T follicular helper cell (primary cell): ENCODE data around the gene FMNL3.

Experiments used
- DNase-seq: peaks from one replicate; pipeline ENCODE4 v3.0.0-alpha.2; 2020; ENCODE audit warnings: low read depth

FMNL3 gene

GRCh38 chr12:49649445-49649844 is 57.8 kb downstream of the FMNL3 start:
- DNase-seq, result no peak

- DNase-seq, result no peak
Observed at GRCh38 chr12:49648712-49649003, 58.5 kb downstream of the FMNL3 start.

- DNase-seq, result no peak
Observed at GRCh38 chr12:49647827-49648711, 59.1 kb downstream of the FMNL3 start.

GRCh38 chr12:49646871-49647654 is 60.1 kb downstream of the FMNL3 start:
- DNase-seq, result no peak

GRCh38 chr12:49646331-49646830 is 60.8 kb downstream of the FMNL3 start:
- DNase-seq, result no peak

GRCh38 chr12:49645146-49646039 is 61.8 kb downstream of the FMNL3 start:
- DNase-seq, result no peak

- DNase-seq, result peak; percentile 78
Observed at GRCh38 chr12:49644620-49644994, 62.6 kb downstream of the FMNL3 start.

GRCh38 chr12:49643961-49644619 is 63.1 kb downstream of the FMNL3 start:
- DNase-seq, result no peak

- no peak for DNase-seq
Observed at GRCh38 chr12:49643135-49643534, 64.1 kb downstream of the FMNL3 start.

- DNase-seq, result no peak
Observed at GRCh38 chr12:49642370-49642802, 64.8 kb downstream of the FMNL3 start.

- DNase-seq, result no peak
Observed at GRCh38 chr12:49641748-49642369, 65.3 kb downstream of the FMNL3 start.

- DNase-seq, result peak; percentile 46
Observed at GRCh38 chr12:49636979-49637755, 70.0 kb downstream of the FMNL3 start.

- no peak for DNase-seq
Observed at GRCh38 chr12:49636574-49636973, 70.6 kb downstream of the FMNL3 start.

- no peak for DNase-seq
Observed at GRCh38 chr12:49635656-49636055, 71.5 kb downstream of the FMNL3 start.

GRCh38 chr12:49635036-49635435 is 72.2 kb downstream of the FMNL3 start:
- no peak for DNase-seq

GRCh38 chr12:49633703-49634345 is 73.4 kb downstream of the FMNL3 start:
- no peak for DNase-seq

- no peak for DNase-seq
Observed at GRCh38 chr12:49632986-49633702, 74.1 kb downstream of the FMNL3 start.

- DNase-seq, result no peak
Observed at GRCh38 chr12:49632401-49632800, 74.8 kb downstream of the FMNL3 start.

- DNase-seq, result no peak
Observed at GRCh38 chr12:49631336-49631907, 75.8 kb downstream of the FMNL3 start.
